CD14-positive monocyte (primary cell): ENCODE measurements around the gene CDK6. TPM values are rescaled to one million over a fixed set of nuclear protein-coding genes. Genes with fewer than 3 reads are reported as not detected.

Source experiments
- DNase-seq, 3 donors: peaks; one replicate each; pipeline ENCODE4 v3.0.0-alpha.2; 2011 to 2022
- H2AFZ ChIP-seq: 2 replicates; pipeline ENCODE4 v1.6.0; 2012; ENCODE audit warnings: mild to moderate bottlenecking, low read depth, low read length, inconsistent platforms; ENCODE audit not compliant: insufficient read depth, poor library complexity, severe bottlenecking
- H3K27ac ChIP-seq, 2 donors: 1 replicate in 1 of 2; 2 replicates in 1 of 2; pipeline ENCODE4 v1.5.1; 2012 to 2013; ENCODE audit warnings: low read length in 2 of 2, control low read depth in 1 of 2, inconsistent platforms in 1 of 2, low read depth in 1 of 2, mild to moderate bottlenecking in 1 of 2
- H3K27me3 ChIP-seq, 2 donors: one replicate each; pipeline versions ENCODE4 v1.6.0 to v1.6.1; 2011 to 2013; ENCODE audit warnings: low read length in 2 of 2; ENCODE audit not compliant: control insufficient read depth in 2 of 2, insufficient read depth in 2 of 2
- H3K36me3 ChIP-seq, 2 donors: replicated peaks in 1 of 2; 1 replicate in 1 of 2; 2 replicates in 1 of 2; pipeline versions ENCODE4 v1.5.1 to v1.6.1; 2012 to 2013; ENCODE audit warnings: low read length in 2 of 2, control low read depth in 1 of 2, inconsistent platforms in 1 of 2, mild to moderate bottlenecking in 1 of 2; ENCODE audit not compliant: insufficient read depth in 2 of 2, control insufficient read depth in 1 of 2
- H3K4me1 ChIP-seq, 2 donors: 1 replicate in 1 of 2; 2 replicates in 1 of 2; pipeline versions ENCODE4 v1.5.1 to v1.6.1; 2012 to 2013; ENCODE audit warnings: low read length in 2 of 2, control low read depth in 1 of 2, inconsistent platforms in 1 of 2, mild to moderate bottlenecking in 1 of 2, moderate library complexity in 1 of 2; ENCODE audit not compliant: insufficient read depth in 2 of 2, control insufficient read depth in 1 of 2
- H3K4me2 ChIP-seq: replicated peaks from 2 replicates; pipeline ENCODE3; 2012; ENCODE audit warnings: low read length, moderate library complexity, mild to moderate bottlenecking; ENCODE audit not compliant: poor library complexity, severe bottlenecking; ENCODE audit errors: extremely low read depth
- H3K4me3 ChIP-seq, 3 experiments: fragments of 200-600 bp in 1 of 3; sonication (generic) in 1 of 3; replicated peaks in 1 of 3; 1 replicate in 2 of 3; 2 replicates in 1 of 3; pipeline ENCODE4 v1.5.1; 2011 to 2013; ENCODE audit warnings: low read length in 3 of 3, mild to moderate bottlenecking in 3 of 3, control low read depth in 2 of 3, low read depth in 2 of 3, inconsistent platforms in 1 of 3, moderate library complexity in 1 of 3
- H3K79me2 ChIP-seq: 2 replicates; pipeline ENCODE4 v1.6.0; 2012; ENCODE audit warnings: mild to moderate bottlenecking, control low read depth, inconsistent platforms, low read length, moderate library complexity; ENCODE audit not compliant: insufficient read depth
- H3K9ac ChIP-seq: 2 replicates; pipeline ENCODE4 v1.6.0; 2017; ENCODE audit warnings: low read length, mild to moderate bottlenecking; ENCODE audit not compliant: insufficient read depth, poor library complexity, severe bottlenecking
- H3K9me3 ChIP-seq, 2 donors: replicated peaks in 1 of 2; 1 replicate in 1 of 2; 2 replicates in 1 of 2; pipeline versions ENCODE4 v1.5.1 to v1.6.1; 2012 to 2013; ENCODE audit warnings: low read length in 2 of 2, control low read depth in 1 of 2; ENCODE audit not compliant: control insufficient read depth in 1 of 2, insufficient read depth in 1 of 2
- H4K20me1 ChIP-seq: 2 replicates; pipeline ENCODE4 v1.6.0; 2012; ENCODE audit warnings: mild to moderate bottlenecking, low read length, control low read depth, moderate library complexity; ENCODE audit not compliant: insufficient read depth
- H3K27ac Mint-ChIP-seq, 7 donors: one replicate each; pipeline ENCODE4 v1.8.0; 2020; ENCODE audit warnings: mild to moderate bottlenecking in 7 of 7, mixed read lengths in 7 of 7, moderate library complexity in 6 of 7, inconsistent platforms in 2 of 7
- H3K27me3 Mint-ChIP-seq, 3 donors: one replicate each; pipeline ENCODE4 v1.8.0; 2021 to 2022; ENCODE audit warnings: low read depth in 3 of 3, mild to moderate bottlenecking in 3 of 3, mixed read lengths in 3 of 3, moderate library complexity in 3 of 3, inconsistent platforms in 1 of 3
- H3K36me3 Mint-ChIP-seq, 2 donors: one replicate each; pipeline ENCODE4 v1.8.0; 2020; ENCODE audit warnings: mixed read lengths in 2 of 2, inconsistent platforms in 1 of 2, mild to moderate bottlenecking in 1 of 2
- H3K4me1 Mint-ChIP-seq: one replicate; pipeline ENCODE4 v1.8.0; 2020; ENCODE audit warnings: mild to moderate bottlenecking, mixed read lengths
- H3K4me3 Mint-ChIP-seq, 2 donors: one replicate each; pipeline ENCODE4 v1.8.0; 2020; ENCODE audit warnings: mild to moderate bottlenecking in 2 of 2, mixed read lengths in 2 of 2, moderate library complexity in 1 of 2
- H3K9me3 Mint-ChIP-seq, 7 donors: one replicate each; pipeline ENCODE4 v1.8.0; 2020 to 2022; ENCODE audit warnings: mixed read lengths in 7 of 7, mild to moderate bottlenecking in 6 of 7, moderate library complexity in 6 of 7, inconsistent platforms in 2 of 7
- CTCF ChIP-seq: fragments of 200-600 bp; IDR thresholded peaks from one replicate; pipeline ENCODE4 v1.8.0; 2022; ENCODE audit warnings: antibody characterized with exemption, mild to moderate bottlenecking
- WGBS: methylation state at CpG from one replicate; pipeline ENCODE4 v1.1.5; 2013; ENCODE audit warnings: missing lambda C conversion rate; ENCODE audit not compliant: insufficient coverage; 5-methylcytosine and 5-hydroxymethylcytosine counted together
- intact Hi-C, 2 donors: fragments of 100-400 bp; cut with micrococcal nuclease; formaldehyde crosslinking; loops; one replicate each; pipeline versions ENCODE4 v1.15.0 to v1.15.1; 2023
- polyA plus RNA-seq, 3 donors: library from polyadenylated mRNA; depleted of rRNA in 1 of 3; unstranded in 2 of 3; stranded (reverse) in 1 of 3; fragments of 300-500 nt in 2 of 3; fragments of >200 nt in 1 of 3; fragmentation: Illumina TruSeq in 2 of 3; gene quantifications; 1 replicate in 2 of 3; 2 replicates in 1 of 3; pipeline ENCODE4 v1.2.3, GENCODE V29; 2012 to 2021

CDK6 gene
- polyA plus RNA-seq, 3 donors = 3.4 to 4.3 (median 3.8) TPM

GRCh38 chr7:92685136-92686042, 151.0 kb downstream of the CDK6 start:
- Histone ChIP-seq H3K9me3 (no peaks in the 10 kb centered on the region), H3K36me3 (no peaks in the 10 kb centered on the region), H3K9ac (no peak overlapping the region), H2AFZ (no peak overlapping the region), H3K27ac (no peak overlapping the region), H3K4me1 (peaks cover 0 to 2% of the 10 kb centered on the region in 2 donors), H3K4me2 (no peak overlapping the region), H4K20me1 (no peaks in the 10 kb centered on the region), H3K27me3 (no peaks in the 10 kb centered on the region), H3K4me3 (no peak overlapping the region), H3K79me2 (no peaks in the 10 kb centered on the region)
- intact Hi-C loops = no loop called here
- no peaks in the 10 kb centered on the region for H3K27me3 Mint-ChIP-seq
- no peak overlapping the region for H3K27ac Mint-ChIP-seq
- no CpG with 5 or more reads among the region's 6 CpGs for WGBS
- H3K4me3 Mint-ChIP-seq = no peak overlapping the region
- TF ChIP-seq CTCF = no peak
- H3K9me3 Mint-ChIP-seq = peaks cover 0 to 2% (median 0%) of the 10 kb centered on the region in 7 donors
- H3K4me1 Mint-ChIP-seq = peaks cover 12% of the 10 kb centered on the region
- peaks cover 0 to 5% of the 10 kb centered on the region in 2 donors for H3K36me3 Mint-ChIP-seq
- no peak for DNase-seq

- no peaks in the 10 kb centered on the region for H3K36me3 ChIP-seq
- no peaks in the 10 kb centered on the region for H3K9me3 ChIP-seq
- peaks cover 0 to 2% of the 10 kb centered on the region in 2 donors for H3K4me1 ChIP-seq
- no peak overlapping the region for H3K27ac ChIP-seq
- Mint-ChIP-seq H3K36me3 (peaks cover 0 to 5% of the 10 kb centered on the region in 2 donors), H3K4me3 (no peak overlapping the region), H3K27me3 (no peaks in the 10 kb centered on the region), H3K27ac (no peak overlapping the region), H3K9me3 (no peaks in the 10 kb centered on the region), H3K4me1 (peaks cover 12% of the 10 kb centered on the region)
- no peak for DNase-seq
- no peak for TF ChIP-seq CTCF
- no peaks in the 10 kb centered on the region for H3K27me3 ChIP-seq
- H2AFZ ChIP-seq = no peak overlapping the region
- no peak overlapping the region for H3K4me3 ChIP-seq
- intact Hi-C loops = no loop called here
- no peaks in the 10 kb centered on the region for H4K20me1 ChIP-seq
- 100% methylated on average over 1 of the region's 1 CpG for WGBS
- H3K79me2 ChIP-seq = no peaks in the 10 kb centered on the region
- H3K9ac ChIP-seq = no peak overlapping the region
- no peak overlapping the region for H3K4me2 ChIP-seq
Measured at GRCh38 chr7:92684274-92684673, 152.1 kb downstream of the CDK6 start.
